ENCODE results near the gene MINDY4B.
A peak's percentile ranks its signal among the peaks of the same experiment; 100 is the strongest.

The MINDY4B gene

DNA sequence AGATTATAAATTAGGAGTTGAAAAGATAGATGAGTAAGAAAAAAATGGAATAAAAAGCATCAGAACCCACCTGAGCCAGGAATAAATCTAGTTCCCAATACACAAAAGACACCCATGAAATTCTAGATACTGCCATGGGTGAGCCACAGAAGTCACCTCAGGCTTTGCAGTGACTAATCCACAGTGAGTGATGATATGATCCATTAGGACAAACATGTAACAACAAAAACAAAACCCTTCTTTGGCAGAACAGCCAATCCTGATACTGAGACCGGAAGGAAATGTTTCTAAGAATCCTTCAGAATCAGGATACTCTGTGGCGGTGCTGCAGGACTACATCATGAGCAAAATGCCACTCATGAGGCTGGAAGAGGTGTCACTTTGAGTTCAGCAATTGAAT is 15.0 kb upstream of the MINDY4B start:
- TF ChIP-seq, protein P1, sequence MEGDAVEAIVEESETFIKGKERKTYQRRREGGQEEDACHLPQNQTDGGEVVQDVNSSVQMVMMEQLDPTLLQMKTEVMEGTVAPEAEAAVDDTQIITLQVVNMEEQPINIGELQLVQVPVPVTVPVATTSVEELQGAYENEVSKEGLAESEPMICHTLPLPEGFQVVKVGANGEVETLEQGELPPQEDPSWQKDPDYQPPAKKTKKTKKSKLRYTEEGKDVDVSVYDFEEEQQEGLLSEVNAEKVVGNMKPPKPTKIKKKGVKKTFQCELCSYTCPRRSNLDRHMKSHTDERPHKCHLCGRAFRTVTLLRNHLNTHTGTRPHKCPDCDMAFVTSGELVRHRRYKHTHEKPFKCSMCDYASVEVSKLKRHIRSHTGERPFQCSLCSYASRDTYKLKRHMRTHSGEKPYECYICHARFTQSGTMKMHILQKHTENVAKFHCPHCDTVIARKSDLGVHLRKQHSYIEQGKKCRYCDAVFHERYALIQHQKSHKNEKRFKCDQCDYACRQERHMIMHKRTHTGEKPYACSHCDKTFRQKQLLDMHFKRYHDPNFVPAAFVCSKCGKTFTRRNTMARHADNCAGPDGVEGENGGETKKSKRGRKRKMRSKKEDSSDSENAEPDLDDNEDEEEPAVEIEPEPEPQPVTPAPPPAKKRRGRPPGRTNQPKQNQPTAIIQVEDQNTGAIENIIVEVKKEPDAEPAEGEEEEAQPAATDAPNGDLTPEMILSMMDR (IDR thresholded peaks at IDR 0.05; ENCODE audit: low read length, missing control alignments): no peak
- no peak overlapping the region for H3K4me3 ChIP-seq (replicated peaks; ENCODE audit: low read depth, low read length)
- peak; percentile 13 for DNase-seq (ENCODE audit: low read depth)

DNA sequence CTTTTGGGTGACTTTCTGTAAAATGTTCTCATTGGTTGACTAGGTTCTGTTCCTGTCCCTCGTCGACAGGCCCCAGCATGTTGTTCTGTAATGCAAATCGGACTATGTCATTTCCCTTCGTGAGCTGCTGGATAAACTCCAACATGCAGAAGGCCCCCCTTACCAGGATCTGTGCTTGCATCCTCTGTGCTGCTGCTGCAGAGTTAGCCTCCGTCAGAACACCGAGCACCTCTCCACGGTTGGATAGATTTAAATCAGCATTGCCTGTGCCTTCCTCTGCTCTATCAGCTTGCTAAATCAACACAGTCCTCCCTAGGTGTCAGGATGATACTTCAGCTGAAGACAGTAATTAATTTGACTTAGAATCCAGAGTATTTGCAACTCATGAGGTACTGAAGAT is 12.7 kb upstream of the MINDY4B start:
- no peak for DNase-seq (ENCODE audit: low read depth)
- no peak overlapping the region for H3K4me3 ChIP-seq (replicated peaks; ENCODE audit: low read depth, low read length)
- TF ChIP-seq, protein P1 (IDR thresholded peaks at IDR 0.05; ENCODE audit: low read length, missing control alignments): no peak

DNA sequence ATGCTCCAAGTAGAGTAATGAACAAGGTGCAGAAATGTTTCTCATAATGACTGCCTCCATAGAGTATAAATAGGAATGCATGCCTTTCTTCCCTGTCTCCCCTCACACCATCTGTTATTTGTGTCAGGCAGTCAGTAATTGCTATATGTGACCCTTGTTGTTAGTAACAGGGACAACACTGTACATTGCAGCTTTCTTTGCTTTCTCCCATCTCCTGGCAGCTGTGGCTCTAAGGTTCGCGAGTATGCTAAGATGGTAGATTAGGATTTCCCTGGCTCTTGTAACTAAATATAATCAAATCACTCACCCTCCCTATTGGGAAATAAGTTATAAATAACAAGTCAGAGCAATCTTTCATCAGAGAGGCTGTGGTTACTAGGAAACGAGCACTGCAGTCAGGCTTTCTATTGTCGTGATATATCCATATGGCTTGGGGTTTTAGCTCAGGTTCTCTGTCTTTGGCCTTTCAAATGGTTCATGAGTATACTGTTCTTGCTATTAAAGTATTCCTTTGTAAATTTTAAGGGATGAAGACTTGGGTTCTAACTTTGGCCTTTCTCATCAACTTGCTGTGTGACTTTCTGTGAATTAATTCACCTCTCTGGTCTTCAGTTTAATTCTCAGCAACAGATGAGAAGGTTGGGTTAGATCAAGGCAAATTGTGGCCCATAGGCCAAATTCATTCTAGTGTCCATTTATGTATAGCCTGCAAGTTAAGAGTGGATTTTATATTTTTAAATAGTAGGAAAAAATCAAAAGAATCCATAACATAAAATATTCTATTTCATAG is 8.1 kb upstream of the MINDY4B start:
- no peak overlapping the region for H3K4me3 ChIP-seq (replicated peaks; ENCODE audit: low read depth, low read length)
- TF ChIP-seq, protein P1 (IDR thresholded peaks at IDR 0.05; ENCODE audit: low read length, missing control alignments): no peak
- DNase-seq (ENCODE audit: low read depth): peak; percentile 3

DNA sequence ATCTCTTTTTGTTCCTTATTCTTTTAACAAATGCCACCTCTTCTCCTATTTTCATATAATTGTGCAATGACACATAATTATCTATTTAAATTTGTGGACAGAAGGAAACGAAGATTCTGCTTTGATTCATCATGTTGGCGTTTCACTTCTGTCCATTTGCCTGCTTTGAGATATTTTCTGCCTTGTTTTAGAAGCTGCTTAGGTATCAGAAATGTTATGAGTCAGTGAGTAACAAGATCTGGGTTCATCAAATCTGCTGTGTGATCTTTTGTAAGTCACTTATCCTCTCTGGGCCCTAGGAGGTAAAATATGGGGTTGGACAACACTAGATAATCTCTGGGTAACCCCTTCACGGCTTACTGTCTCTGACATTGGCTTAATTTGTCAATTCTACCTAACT is 7.3 kb upstream of the MINDY4B start:
- no peak overlapping the region for H3K4me3 ChIP-seq (replicated peaks; ENCODE audit: low read depth, low read length)
- TF ChIP-seq, protein P1 (IDR thresholded peaks at IDR 0.05; ENCODE audit: low read length, missing control alignments): no peak
- DNase-seq (ENCODE audit: low read depth): no peak

DNA sequence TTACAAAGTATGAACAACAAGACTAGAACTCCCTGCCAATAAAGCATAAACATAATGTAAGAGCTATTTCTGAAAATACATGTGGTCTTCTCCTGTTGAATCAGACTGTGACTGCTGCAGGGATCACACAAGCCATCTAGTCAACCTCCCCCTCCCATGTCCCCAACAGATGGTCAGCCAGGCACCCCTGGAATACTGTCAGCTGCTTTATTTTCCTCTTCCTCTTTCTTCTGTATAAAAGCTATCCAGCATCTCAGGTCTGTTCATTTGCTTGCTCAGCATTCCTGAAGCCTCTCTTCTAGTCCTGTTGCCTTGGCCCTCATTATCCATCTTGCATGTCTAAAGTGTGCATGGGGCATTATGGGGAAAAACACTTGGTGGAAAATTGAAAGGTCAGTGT is 6.5 kb upstream of the MINDY4B start:
- TF ChIP-seq, protein P1 (IDR thresholded peaks at IDR 0.05; ENCODE audit: low read length, missing control alignments): no peak
- no peak overlapping the region for H3K4me3 ChIP-seq (replicated peaks; ENCODE audit: low read depth, low read length)
- no peak for DNase-seq (ENCODE audit: low read depth)

DNA sequence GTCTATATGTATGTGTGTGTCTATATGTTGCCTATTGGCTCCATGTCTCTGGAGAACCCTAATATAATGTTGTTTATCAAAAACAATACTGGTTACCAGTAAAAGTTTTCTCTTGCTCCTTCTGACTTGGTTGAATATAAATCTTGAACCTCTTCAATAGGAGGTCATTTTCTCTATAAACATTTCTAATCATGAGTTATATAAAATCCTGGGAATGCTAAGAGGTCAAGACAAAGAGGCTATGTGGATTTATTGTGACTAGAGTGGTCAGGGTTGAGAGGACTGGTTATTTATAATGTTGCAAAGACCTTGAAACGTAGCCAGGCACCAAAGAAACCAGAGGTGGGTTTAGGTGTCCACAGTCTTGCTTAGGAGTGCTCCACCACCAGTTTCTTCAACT is 1.2 kb upstream of the MINDY4B start:
- no peak for DNase-seq (ENCODE audit: low read depth)
- no peak overlapping the region for H3K4me3 ChIP-seq (replicated peaks; ENCODE audit: low read depth, low read length)
- TF ChIP-seq, protein P1 (IDR thresholded peaks at IDR 0.05; ENCODE audit: low read length, missing control alignments): no peak

DNA sequence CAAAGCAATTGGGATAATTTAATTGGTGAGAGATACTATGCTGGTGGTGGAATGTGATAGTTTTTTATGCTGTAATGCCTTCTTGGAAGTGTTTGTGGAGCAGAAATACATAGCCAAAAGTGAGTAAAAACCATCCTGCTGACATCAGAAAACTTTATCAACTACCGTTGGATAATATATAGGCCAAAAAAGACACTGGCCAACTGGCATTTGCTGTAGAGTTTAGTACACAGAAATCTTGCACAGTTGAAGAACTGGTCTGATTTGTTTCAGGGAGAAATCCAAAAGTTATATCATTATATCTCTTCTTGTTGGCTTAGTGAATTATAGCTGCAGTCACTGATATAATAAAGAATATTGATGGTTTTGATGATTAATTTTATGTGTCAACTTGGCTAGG is 507 bp upstream of the MINDY4B start:
- TF ChIP-seq, protein P1 (IDR thresholded peaks at IDR 0.05; ENCODE audit: low read length, missing control alignments): no peak
- no peak overlapping the region for H3K4me3 ChIP-seq (replicated peaks; ENCODE audit: low read depth, low read length)
- DNase-seq (ENCODE audit: low read depth): no peak

All from fibroblast of pulmonary artery (primary cell).